ENCODE measurements around the gene BUB1B.

GRCh38 chr15:40142428-40142827 is 18.4 kb upstream of the BUB1B start:
- TF ChIP-seq EZH2 (IDR thresholded peaks at IDR 0.05; ENCODE audit: low read length), result no peak
- TF ChIP-seq CTCF (optimal IDR thresholded peaks at IDR 0.05 in 1 of 3, IDR thresholded peaks at IDR 0.05 in 1 of 3, conservative IDR thresholded peaks at IDR 0.05 in 1 of 3; ENCODE audit: extremely low read depth in 1 of 3, insufficient read depth in 2 of 3, low read length in 3 of 3), result no peak

All from keratinocyte (primary cell).